H9 (cell line): ENCODE data around the gene PTGR1. TPM values are rescaled to one million over a fixed set of nuclear protein-coding genes. Genes with fewer than 3 reads are reported as not detected.

Source experiments
- DNase-seq: peaks from one replicate; pipeline ENCODE4 v3.0.0-alpha.2; 2017
- H2AFZ ChIP-seq: one replicate; pipeline ENCODE4 v1.6.1; 2013; ENCODE audit warnings: mild to moderate bottlenecking, low read length, control low read depth, moderate library complexity
- H2AK5ac ChIP-seq: 2 replicates; pipeline ENCODE4 v1.6.1; 2013; ENCODE audit warnings: low read length, control low read depth, mixed read lengths; ENCODE audit not compliant: insufficient read length
- H2BK120ac ChIP-seq: one replicate; pipeline ENCODE4 v1.6.1; 2013; ENCODE audit warnings: low read depth, mild to moderate bottlenecking, low read length, control low read depth, inconsistent platforms; ENCODE audit not compliant: poor library complexity, severe bottlenecking
- H2BK12ac ChIP-seq: 2 replicates; pipeline ENCODE4 v1.6.1; 2013; ENCODE audit warnings: low read length, control low read depth, mixed read lengths, low read depth; ENCODE audit not compliant: insufficient read length
- H2BK15ac ChIP-seq: 2 replicates; pipeline ENCODE4 v1.6.1; 2013; ENCODE audit warnings: low read depth, low read length, control low read depth
- H2BK20ac ChIP-seq: one replicate; pipeline ENCODE4 v1.6.1; 2013; ENCODE audit warnings: low read depth, mild to moderate bottlenecking, low read length, control low read depth, inconsistent platforms; ENCODE audit not compliant: poor library complexity, severe bottlenecking
- H2BK5ac ChIP-seq: 2 replicates; pipeline ENCODE4 v1.6.1; 2013; ENCODE audit warnings: low read length, control low read depth, mixed read lengths; ENCODE audit not compliant: insufficient read length
- H3K14ac ChIP-seq: 2 replicates; pipeline ENCODE4 v1.6.1; 2013; ENCODE audit warnings: low read length, control low read depth; ENCODE audit not compliant: insufficient read depth
- H3K18ac ChIP-seq: 2 replicates; pipeline ENCODE4 v1.6.1; 2013; ENCODE audit warnings: low read depth, mild to moderate bottlenecking, mixed read lengths, low read length, control low read depth; ENCODE audit not compliant: insufficient read length
- H3K23ac ChIP-seq: 2 replicates; pipeline ENCODE4 v1.6.1; 2013; ENCODE audit warnings: low read length, control low read depth, mixed read lengths, low read depth; ENCODE audit not compliant: insufficient read length
- H3K23me2 ChIP-seq: 2 replicates; pipeline ENCODE4 v1.6.1; 2013; ENCODE audit warnings: low read depth, mild to moderate bottlenecking, mixed read lengths, low read length, control low read depth; ENCODE audit not compliant: insufficient read length, poor library complexity, severe bottlenecking
- H3K27ac ChIP-seq: 2 replicates; pipeline ENCODE4 v1.5.1; 2013; ENCODE audit warnings: low read length, control low read depth, mixed read lengths, low read depth; ENCODE audit not compliant: insufficient read length
- H3K27me3 ChIP-seq: 2 replicates; pipeline ENCODE4 v1.6.1; 2013; ENCODE audit warnings: low read length, control low read depth, inconsistent platforms; ENCODE audit not compliant: insufficient read depth
- H3K4ac ChIP-seq: 2 replicates; pipeline ENCODE4 v1.6.1; 2013; ENCODE audit warnings: low read depth, mild to moderate bottlenecking, control low read depth, inconsistent platforms, low read length, moderate library complexity
- H3K4me1 ChIP-seq: 2 replicates; pipeline ENCODE4 v1.6.1; 2013; ENCODE audit warnings: low read length, control low read depth, inconsistent platforms; ENCODE audit not compliant: insufficient read depth
- H3K4me2 ChIP-seq: 2 replicates; pipeline ENCODE4 v1.6.1; 2013; ENCODE audit warnings: low read length, control low read depth, mixed read lengths; ENCODE audit not compliant: insufficient read length, insufficient read depth
- H3K56ac ChIP-seq: 2 replicates; pipeline ENCODE4 v1.6.1; 2013; ENCODE audit warnings: low read depth, mild to moderate bottlenecking, mixed read lengths, low read length, control low read depth; ENCODE audit not compliant: insufficient read length
- H3K79me1 ChIP-seq: 2 replicates; pipeline ENCODE4 v1.6.1; 2013; ENCODE audit warnings: low read depth, mild to moderate bottlenecking, moderate library complexity, low read length, control low read depth, inconsistent platforms; ENCODE audit not compliant: insufficient read depth, poor library complexity, severe bottlenecking
- H3K79me2 ChIP-seq: 2 replicates; pipeline ENCODE4 v1.6.1; 2013; ENCODE audit warnings: low read length, control low read depth, inconsistent platforms; ENCODE audit not compliant: insufficient read depth
- H3K9ac ChIP-seq: 2 replicates; pipeline ENCODE4 v1.6.1; 2013; ENCODE audit warnings: low read length, control low read depth, mixed read lengths; ENCODE audit not compliant: insufficient read length; ENCODE audit errors: extremely low read depth
- H3K9me3 ChIP-seq: one replicate; pipeline ENCODE4 v1.6.1; 2013; ENCODE audit warnings: low read depth, low read length, inconsistent platforms; ENCODE audit not compliant: control insufficient read depth
- H3T11ph ChIP-seq: one replicate; pipeline ENCODE4 v1.6.1; 2013; ENCODE audit warnings: mild to moderate bottlenecking, low read length, control low read depth, inconsistent platforms
- H4K20me1 ChIP-seq: one replicate; pipeline ENCODE4 v1.6.1; 2013; ENCODE audit not compliant: control insufficient read depth, insufficient read length, insufficient read depth
- H4K5ac ChIP-seq: 2 replicates; pipeline ENCODE4 v1.6.1; 2013; ENCODE audit warnings: low read depth, mild to moderate bottlenecking, mixed read lengths, low read length, control low read depth; ENCODE audit not compliant: insufficient read length
- H4K8ac ChIP-seq: replicated peaks from 2 replicates; pipeline ENCODE4 v1.6.1; 2013; ENCODE audit warnings: low read length, control low read depth, mixed read lengths, low read depth; ENCODE audit not compliant: insufficient read length
- H4K91ac ChIP-seq: 2 replicates; pipeline ENCODE4 v1.6.1; 2013; ENCODE audit warnings: low read depth, mild to moderate bottlenecking, moderate library complexity, mixed read lengths, low read length, control low read depth; ENCODE audit not compliant: insufficient read length
- H3K27ac Mint-ChIP-seq, 3 experiments: 2 replicates in 2 of 3; 3 replicates in 1 of 3; pipeline ENCODE4 v1.8.0; 2020 to 2021; ENCODE audit warnings: mixed read lengths in 3 of 3, mild to moderate bottlenecking in 1 of 3, moderate library complexity in 1 of 3
- H3K27me3 Mint-ChIP-seq: 2 replicates; pipeline ENCODE4 v1.8.0; 2021; ENCODE audit warnings: low read depth, mild to moderate bottlenecking, moderate library complexity, mixed read lengths
- H3K36me3 Mint-ChIP-seq, 3 experiments: 2 replicates in 2 of 3; 3 replicates in 1 of 3; pipeline ENCODE4 v1.8.0; 2020 to 2021; ENCODE audit warnings: low read depth in 3 of 3, mixed read lengths in 3 of 3; ENCODE audit not compliant: insufficient read depth in 1 of 3
- H3K4me1 Mint-ChIP-seq, 2 experiments: 2 replicates each; pipeline ENCODE4 v1.8.0; 2020; ENCODE audit warnings: mixed read lengths in 2 of 2
- H3K4me3 Mint-ChIP-seq, 2 experiments: 2 replicates in 1 of 2; 3 replicates in 1 of 2; pipeline ENCODE4 v1.8.0; 2020 to 2021; ENCODE audit warnings: mild to moderate bottlenecking in 2 of 2, mixed read lengths in 2 of 2, moderate library complexity in 1 of 2
- H3K9me3 Mint-ChIP-seq, 2 experiments: 2 replicates in 1 of 2; 3 replicates in 1 of 2; pipeline ENCODE4 v1.8.0; 2020; ENCODE audit warnings: mild to moderate bottlenecking in 2 of 2, mixed read lengths in 2 of 2, moderate library complexity in 1 of 2
- CTCF ChIP-seq: fragments of 200-600 bp; sonication (generic); conservative IDR thresholded peaks from 3 replicates; pipeline ENCODE4 v1.8.0; 2021; ENCODE audit warnings: antibody characterized with exemption, mild to moderate bottlenecking
- WGBS: extraction: QIAGEN DNeasy Blood & Tissue Kit; methylation state at CpG from one replicate; pipeline ENCODE4 v1.1.7; 2013; ENCODE audit warnings: missing lambda C conversion rate, low lambda C conversion rate, mixed read lengths; ENCODE audit not compliant: insufficient read length; ENCODE audit errors: extremely low coverage; 5-methylcytosine and 5-hydroxymethylcytosine counted together
- total RNA-seq: library from RNA; stranded (reverse); gene quantifications from 2 replicates; pipeline ENCODE4 v1.2.1, GENCODE V29; 2021

Gene PTGR1
- total RNA-seq, 1 experiment from 2014 or later = 45.2 TPM

- no peaks in the 10 kb centered on the region for H3K36me3 Mint-ChIP-seq
- WGBS = no CpG with 5 or more reads among the region's 16 CpGs
These were observed 4.7 kb upstream of the PTGR1 start for GRCh38 chr9:111604054-111604615.

More at GRCh38 chr9:111604054-111604615, 4.7 kb upstream of the PTGR1 start:
- Histone ChIP-seq H3K4ac (no peak overlapping the region), H2BK20ac (no peak overlapping the region), H4K20me1 (no peaks in the 10 kb centered on the region), H3K4me1 (no peaks in the 10 kb centered on the region), H3K23ac (no peak overlapping the region), H3K4me2 (no peak overlapping the region), H2AFZ (no peak overlapping the region), H3K9ac (no peak overlapping the region), H2BK5ac (no peak overlapping the region), H3K27ac (no peak overlapping the region), H3K9me3 (no peaks in the 10 kb centered on the region), H3K79me2 (no peaks in the 10 kb centered on the region), H2BK15ac (no peak overlapping the region), H3K56ac (no peak overlapping the region), H2AK5ac (no peak overlapping the region), H4K5ac (no peak overlapping the region), H4K8ac (no peak overlapping the region), H3K14ac (no peak overlapping the region), H2BK120ac (no peak overlapping the region), H3K27me3 (no peaks in the 10 kb centered on the region), H4K91ac (no peak overlapping the region), H2BK12ac (no peak overlapping the region), H3K79me1 (no peaks in the 10 kb centered on the region), H3K18ac (no peak overlapping the region), H3T11ph (no peak overlapping the region), H3K23me2 (peaks cover 6% of the 10 kb centered on the region)
- no peak overlapping the region for H3K4me3 Mint-ChIP-seq
- peaks cover 12% of the 10 kb centered on the region for H3K27me3 Mint-ChIP-seq
- TF ChIP-seq CTCF = no peak
- no peak for DNase-seq
- peaks cover 0 to 7% of the 10 kb centered on the region in 2 experiments; a peak in 1 of 4 replicates for H3K4me1 Mint-ChIP-seq
- H3K9me3 Mint-ChIP-seq = no peaks in the 10 kb centered on the region
- no peak overlapping the region for H3K27ac Mint-ChIP-seq
